ENCODE measurements around the gene TAP2.
"Not testable (repeated sequence)": the region's sequence is repeated elsewhere in the genome, so short reads cannot be mapped to it uniquely, and the experiment has no call there.

TAP2 gene

GRCh38 chr6:32815996-32816395 is 22.5 kb downstream of the TAP2 start:
- no peaks in the 10 kb centered on the region for H3K27me3 ChIP-seq (replicated peaks)
- no peak overlapping the region for H3K27ac ChIP-seq
- H3K4me3 ChIP-seq (ENCODE audit: low read depth, low read length), result no peak overlapping the region
- TF ChIP-seq, protein P1, sequence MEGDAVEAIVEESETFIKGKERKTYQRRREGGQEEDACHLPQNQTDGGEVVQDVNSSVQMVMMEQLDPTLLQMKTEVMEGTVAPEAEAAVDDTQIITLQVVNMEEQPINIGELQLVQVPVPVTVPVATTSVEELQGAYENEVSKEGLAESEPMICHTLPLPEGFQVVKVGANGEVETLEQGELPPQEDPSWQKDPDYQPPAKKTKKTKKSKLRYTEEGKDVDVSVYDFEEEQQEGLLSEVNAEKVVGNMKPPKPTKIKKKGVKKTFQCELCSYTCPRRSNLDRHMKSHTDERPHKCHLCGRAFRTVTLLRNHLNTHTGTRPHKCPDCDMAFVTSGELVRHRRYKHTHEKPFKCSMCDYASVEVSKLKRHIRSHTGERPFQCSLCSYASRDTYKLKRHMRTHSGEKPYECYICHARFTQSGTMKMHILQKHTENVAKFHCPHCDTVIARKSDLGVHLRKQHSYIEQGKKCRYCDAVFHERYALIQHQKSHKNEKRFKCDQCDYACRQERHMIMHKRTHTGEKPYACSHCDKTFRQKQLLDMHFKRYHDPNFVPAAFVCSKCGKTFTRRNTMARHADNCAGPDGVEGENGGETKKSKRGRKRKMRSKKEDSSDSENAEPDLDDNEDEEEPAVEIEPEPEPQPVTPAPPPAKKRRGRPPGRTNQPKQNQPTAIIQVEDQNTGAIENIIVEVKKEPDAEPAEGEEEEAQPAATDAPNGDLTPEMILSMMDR (IDR thresholded peaks at IDR 0.05; ENCODE audit: low read depth, low read length, missing control alignments), result no peak
- H3K36me3 ChIP-seq (replicated peaks), result no peaks in the 10 kb centered on the region
- no peak for DNase-seq
- in situ Hi-C loops (cut with HindIII; ENCODE audit: low pct_ligation_motif_present, low sequenced_read_pairs), result no loop called here

DNA sequence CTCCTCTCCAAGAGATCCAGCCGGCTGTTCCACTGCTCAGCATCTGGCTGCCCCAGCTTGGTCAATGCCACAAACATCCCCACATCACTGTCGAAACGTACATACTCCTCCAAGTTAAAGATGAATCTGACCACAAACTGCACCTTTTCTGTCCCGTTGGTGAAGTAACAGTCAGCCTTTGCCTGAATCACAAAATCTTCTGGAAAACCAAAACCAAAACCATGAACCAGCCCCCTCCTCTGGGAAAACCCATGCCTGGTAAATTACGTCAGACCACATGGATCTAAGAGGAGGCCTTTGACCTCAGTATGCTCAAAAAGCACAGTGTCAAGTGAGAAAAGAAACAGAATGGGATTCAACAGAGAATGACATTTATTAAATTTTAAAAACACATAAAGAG is 23.4 kb downstream of the TAP2 start:
- H3K27ac ChIP-seq, result no peak overlapping the region
- DNase-seq, result peak; percentile 18
- no peaks in the 10 kb centered on the region for H3K36me3 ChIP-seq (replicated peaks)
- H3K27me3 ChIP-seq (replicated peaks), result no peaks in the 10 kb centered on the region
- TF ChIP-seq, protein P1 (IDR thresholded peaks at IDR 0.05; ENCODE audit: low read depth, low read length, missing control alignments), result no peak
- in situ Hi-C loops (cut with HindIII; ENCODE audit: low pct_ligation_motif_present, low sequenced_read_pairs), result no loop called here
- no peak overlapping the region for H3K4me3 ChIP-seq (ENCODE audit: low read depth, low read length)

DNA sequence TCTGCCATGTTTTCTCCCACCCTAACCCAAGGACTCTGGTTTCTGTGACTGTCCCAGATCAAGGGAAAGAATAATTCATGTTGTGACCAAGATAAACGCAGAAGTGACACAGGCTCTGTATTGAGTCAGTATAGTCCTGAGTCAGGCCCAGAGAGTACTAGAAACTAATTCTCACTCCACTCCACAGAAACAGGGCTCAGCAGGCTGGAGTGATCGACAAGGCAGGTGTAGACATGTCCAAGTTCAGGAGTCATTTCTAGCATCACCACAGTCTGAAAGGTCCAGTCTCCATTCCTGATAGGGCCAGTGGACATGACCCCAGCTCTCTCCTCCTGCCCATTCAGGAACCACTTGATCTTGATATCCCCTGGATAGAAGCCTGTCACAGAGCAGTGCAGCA is 24.4 kb downstream of the TAP2 start:
- no peak overlapping the region for H3K27ac ChIP-seq
- H3K27me3 ChIP-seq (replicated peaks), result no peaks in the 10 kb centered on the region
- in situ Hi-C loops (cut with HindIII; ENCODE audit: low pct_ligation_motif_present, low sequenced_read_pairs), result no loop called here
- no peaks in the 10 kb centered on the region for H3K36me3 ChIP-seq (replicated peaks)
- no peak for DNase-seq
- TF ChIP-seq, protein P1 (IDR thresholded peaks at IDR 0.05; ENCODE audit: low read depth, low read length, missing control alignments), result no peak
- no peak overlapping the region for H3K4me3 ChIP-seq (ENCODE audit: low read depth, low read length)

DNA sequence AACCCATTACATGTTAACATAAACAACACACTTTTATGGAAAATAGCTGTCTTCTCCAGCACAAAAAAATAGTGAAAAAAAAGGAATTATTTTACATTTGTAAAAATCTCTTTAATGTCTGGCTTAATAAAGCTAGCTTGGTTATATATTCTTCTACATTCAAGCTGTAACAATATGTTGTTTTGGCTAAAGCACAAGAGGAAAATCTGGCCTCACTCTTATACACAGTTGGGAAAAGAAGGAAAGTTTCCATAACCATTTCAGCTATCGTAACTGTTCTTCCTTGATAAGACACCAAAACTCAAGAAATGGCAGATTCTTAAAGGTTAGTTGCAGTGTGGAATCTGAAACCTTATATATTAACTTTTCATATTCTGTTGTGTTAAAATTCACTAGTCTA is 29.4 kb downstream of the TAP2 start:
- Histone ChIP-seq H3K4me3 (ENCODE audit: low read depth, low read length) (no peak overlapping the region), H3K27me3 (replicated peaks) (no peaks in the 10 kb centered on the region), H3K27ac (no peak overlapping the region), H3K36me3 (replicated peaks) (no peaks in the 10 kb centered on the region)
- DNase-seq, result no peak
- TF ChIP-seq, protein P1 (IDR thresholded peaks at IDR 0.05; ENCODE audit: low read depth, low read length, missing control alignments), result no peak
- in situ Hi-C loops (cut with HindIII; ENCODE audit: low pct_ligation_motif_present, low sequenced_read_pairs), result no loop called here

DNA sequence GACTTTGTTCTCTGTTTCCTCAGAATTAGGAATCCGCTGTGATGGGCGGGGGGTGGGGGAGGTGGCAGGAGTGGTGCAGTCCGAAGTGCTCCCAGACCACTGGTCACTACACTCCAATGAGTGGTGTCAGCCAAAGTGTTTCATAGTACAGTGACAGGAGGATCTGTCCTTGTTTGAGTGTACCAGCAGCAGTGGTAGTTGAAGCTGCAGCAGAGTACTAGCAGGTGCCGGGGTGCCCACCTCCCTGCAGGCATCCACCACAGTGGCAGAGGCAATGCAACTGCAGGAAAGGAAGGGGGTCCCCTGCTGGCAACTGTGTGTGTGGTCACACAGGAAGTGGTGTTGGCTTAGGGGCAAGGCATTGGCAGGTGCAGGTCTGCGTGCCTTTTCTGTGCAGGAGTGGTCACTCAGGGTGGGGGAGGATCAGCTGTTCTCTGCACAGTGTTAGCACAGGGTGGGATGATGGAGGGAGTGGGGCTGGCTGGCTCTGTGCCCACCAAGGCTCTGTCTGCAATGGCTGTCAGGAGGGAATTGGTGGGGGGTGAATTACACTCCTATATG is 31.4 kb downstream of the TAP2 start:
- no peak overlapping the region for H3K27ac ChIP-seq
- in situ Hi-C loops (cut with HindIII; ENCODE audit: low pct_ligation_motif_present, low sequenced_read_pairs), result no loop called here
- no peaks in the 10 kb centered on the region for H3K36me3 ChIP-seq (replicated peaks)
- peaks cover 11% of the 10 kb centered on the region for H3K27me3 ChIP-seq (replicated peaks)
- H3K4me3 ChIP-seq (ENCODE audit: low read depth, low read length), result no peak overlapping the region
- TF ChIP-seq, protein P1 (IDR thresholded peaks at IDR 0.05; ENCODE audit: low read depth, low read length, missing control alignments), result no peak
- DNase-seq, result no peak

DNA sequence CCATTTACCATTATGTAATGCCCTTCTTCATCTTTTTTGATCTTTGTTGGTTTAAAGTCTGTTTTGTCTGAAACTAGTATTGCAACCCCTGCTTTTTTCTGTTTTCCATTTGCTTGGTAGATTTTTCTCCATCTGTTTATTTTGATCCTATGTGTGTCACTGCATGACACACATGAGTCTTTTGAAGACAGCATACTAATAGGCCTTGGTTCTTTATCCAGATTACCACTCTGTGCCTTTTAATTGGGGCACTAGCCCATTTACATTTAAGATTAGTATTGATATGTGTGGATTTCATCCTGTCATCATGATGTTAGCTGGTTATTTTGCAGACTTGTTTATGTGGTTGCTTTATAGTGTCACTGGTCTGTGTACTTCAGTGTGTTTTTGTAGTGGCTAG is 33.1 kb downstream of the TAP2 start:
- H3K27ac ChIP-seq; DNase-seq; H3K36me3 ChIP-seq (replicated peaks); H3K4me3 ChIP-seq (ENCODE audit: low read depth, low read length); in situ Hi-C loops (cut with HindIII; ENCODE audit: low pct_ligation_motif_present, low sequenced_read_pairs): not testable (repeated sequence)
- H3K27me3 ChIP-seq (replicated peaks), result peaks cover 16% of the 10 kb centered on the region
